Breast epithelium (tissue), 4 donors: ENCODE results near the gene CLHC1. TPM values are rescaled to one million over a fixed set of nuclear protein-coding genes. Genes with fewer than 3 reads are reported as not detected.

Source experiments
- DNase-seq, 2 donors: peaks; one replicate each; pipeline ENCODE4 v3.0.0-alpha.2; 2019; ENCODE audit warnings: low spot score in 2 of 2
- H3K27ac ChIP-seq, 2 donors: fragments of 200-600 bp; sonication (generic) in 1 of 2; one replicate each; pipeline ENCODE4 v1.5.1; 2016 to 2019; ENCODE audit warnings: mild to moderate bottlenecking in 1 of 2
- H3K27me3 ChIP-seq, 2 donors: fragments of 200-600 bp; sonication (generic) in 1 of 2; one replicate each; pipeline versions ENCODE4 v1.5.1 to v1.6.0; 2017 to 2019; ENCODE audit warnings: control low read depth in 1 of 2, mild to moderate bottlenecking in 1 of 2
- H3K36me3 ChIP-seq: fragments of 200-600 bp; one replicate; pipeline ENCODE4 v1.5.1; 2019
- H3K4me1 ChIP-seq, 2 donors: fragments of 200-600 bp; sonication (generic); one replicate each; pipeline ENCODE4 v1.5.1; 2016 to 2019; ENCODE audit warnings: control low read depth in 1 of 2
- H3K4me3 ChIP-seq, 3 donors: fragments of 200-600 bp; sonication (generic); 1 replicate in 2 of 3; 2 replicates in 1 of 3; pipeline ENCODE4 v1.5.1; 2016 to 2019; ENCODE audit warnings: mild to moderate bottlenecking in 3 of 3, moderate library complexity in 2 of 3
- H3K9me3 ChIP-seq, 2 donors: fragments of 200-600 bp; sonication (generic) in 1 of 2; one replicate each; pipeline ENCODE4 v1.5.1; 2016 to 2019; ENCODE audit warnings: control low read depth in 1 of 2
- CTCF ChIP-seq, 3 donors: fragments of 450-650 bp; IDR thresholded peaks; one replicate each; pipeline ENCODE4 v1.5.1; 2016 to 2017; ENCODE audit warnings: antibody characterized with exemption in 3 of 3, mild to moderate bottlenecking in 3 of 3, moderate library complexity in 3 of 3
- POLR2A ChIP-seq: fragments of 450-650 bp; IDR thresholded peaks from one replicate; pipeline ENCODE4 v1.6.1; 2016; ENCODE audit warnings: antibody characterized with exemption, mild to moderate bottlenecking, moderate library complexity
- POLR2AphosphoS5 ChIP-seq, 3 donors: sonication (generic); formaldehyde crosslinking; IDR thresholded peaks; one replicate each; pipeline ENCODE4 v1.6.1; 2017; ENCODE audit warnings: antibody characterized with exemption in 3 of 3
- intact Hi-C: fragments of 100-400 bp; cut with DNase I; formaldehyde crosslinking; loops from one replicate; pipeline ENCODE4 v1.15.1; 2023; ENCODE audit warnings: low total_unique reads
- total RNA-seq, 3 donors: library from RNA; depleted of rRNA; stranded (reverse); fragments of >200 nt; gene quantifications; one replicate each; pipeline ENCODE4 v1.1.0, GENCODE V29; 2016

Gene CLHC1
- total RNA-seq, 3 donors from 2014 or later: 3.5 to 20.8 (median 17.7) TPM

DNA sequence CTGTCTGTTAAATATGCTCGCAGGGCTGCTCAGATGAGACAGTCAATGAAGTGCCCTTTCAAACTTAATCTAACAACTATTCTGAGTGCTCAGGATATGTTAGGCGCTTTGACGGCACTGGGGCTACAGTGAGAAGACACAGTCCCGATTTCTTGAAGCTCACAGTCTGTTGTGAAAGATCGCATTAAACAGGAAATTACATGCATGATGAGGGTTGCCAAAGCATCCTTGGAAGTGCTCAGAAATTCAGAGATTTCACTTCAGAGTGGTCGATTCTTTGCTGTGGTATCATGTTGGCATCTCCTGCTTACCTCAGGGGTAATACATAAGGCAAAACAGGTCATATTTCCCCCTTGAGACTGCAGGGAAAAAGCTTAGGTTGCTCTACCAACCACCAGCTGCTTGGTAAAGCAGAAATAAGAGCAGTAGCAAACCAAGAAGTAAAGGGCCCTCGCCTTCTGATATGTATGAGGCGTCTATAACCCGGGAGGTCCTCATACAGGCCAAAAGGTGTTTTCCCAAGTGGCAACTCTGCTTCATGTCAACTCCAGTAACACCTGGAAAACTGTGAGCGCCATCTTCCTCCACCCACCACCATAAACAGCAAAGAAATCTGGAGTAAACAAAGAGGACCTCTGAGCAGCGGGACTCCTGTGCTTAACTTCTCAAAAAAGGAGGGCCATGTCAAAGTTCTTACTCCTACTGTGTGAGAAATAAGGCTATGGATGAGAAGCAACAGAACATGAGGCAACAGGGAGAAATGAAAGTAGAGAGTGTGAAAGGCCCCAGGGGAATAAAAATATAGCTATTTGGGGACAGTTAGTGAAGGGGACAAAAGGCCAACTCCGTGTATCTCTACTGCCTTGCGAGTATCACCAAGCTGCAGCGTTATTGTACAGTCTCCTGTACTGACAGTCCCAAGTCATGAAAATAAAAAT is 79.3 kb downstream of the CLHC1 start:
- intact Hi-C loops: no loop called here
- DNase-seq: no peak
- H3K27me3 ChIP-seq: no peaks in the 10 kb centered on the region
- H3K9me3 ChIP-seq: no peaks in the 10 kb centered on the region
- TF ChIP-seq POLR2AphosphoS5 (IDR thresholded peaks at IDR 0.05) (no peak), POLR2A (no peak), CTCF (IDR thresholded peaks at IDR 0.05) (no peak)
- no peaks in the 10 kb centered on the region for H3K36me3 ChIP-seq
- H3K4me1 ChIP-seq: peaks cover 0 to 10% of the 10 kb centered on the region in 2 donors
- H3K27ac ChIP-seq: peak overlapping the region; percentile 54 to 80
- no peak overlapping the region for H3K4me3 ChIP-seq

DNA sequence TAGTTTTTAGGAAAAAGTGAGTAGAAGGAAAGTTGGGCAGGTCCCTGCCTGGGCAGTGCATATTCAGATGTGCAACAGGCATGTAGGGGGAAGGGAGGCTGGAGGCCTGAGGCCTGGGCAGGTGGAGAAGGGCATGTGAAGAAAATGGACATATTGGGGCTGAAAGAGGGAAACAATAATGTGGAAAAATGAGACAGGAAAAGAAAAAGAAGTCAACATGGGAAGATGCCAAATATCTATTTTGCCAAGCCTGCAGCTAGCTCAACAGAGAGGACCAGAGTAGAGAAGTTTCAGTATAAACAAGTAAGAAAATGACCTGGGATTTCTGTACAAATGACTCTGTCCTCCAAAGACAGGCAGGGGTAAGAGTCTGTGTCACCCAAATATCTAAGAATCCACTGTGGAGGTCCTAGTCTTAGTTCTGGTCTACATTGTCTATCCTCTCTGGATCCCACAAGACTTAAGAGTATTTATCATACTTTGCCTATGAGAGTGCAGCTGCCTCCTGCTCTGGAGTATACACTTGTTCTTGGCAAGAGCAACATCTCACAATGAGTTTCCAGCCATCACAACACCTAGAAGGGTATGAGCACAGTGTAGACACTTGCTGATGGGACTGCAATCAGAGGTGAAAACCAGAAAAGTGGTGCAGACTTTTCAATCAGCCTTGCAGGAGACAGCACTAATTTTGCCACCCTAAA is 80.2 kb downstream of the CLHC1 start:
- Histone ChIP-seq H3K4me3 (no peak overlapping the region), H3K4me1 (peaks cover 0 to 10% of the 10 kb centered on the region in 2 donors), H3K27ac (peak overlapping the region; percentile 54 to 80), H3K36me3 (no peaks in the 10 kb centered on the region), H3K27me3 (no peaks in the 10 kb centered on the region), H3K9me3 (no peaks in the 10 kb centered on the region)
- TF ChIP-seq POLR2AphosphoS5 (IDR thresholded peaks at IDR 0.05) (no peak), POLR2A (no peak), CTCF (IDR thresholded peaks at IDR 0.05) (no peak)
- DNase-seq: no peak
- intact Hi-C loops: no loop called here

DNA sequence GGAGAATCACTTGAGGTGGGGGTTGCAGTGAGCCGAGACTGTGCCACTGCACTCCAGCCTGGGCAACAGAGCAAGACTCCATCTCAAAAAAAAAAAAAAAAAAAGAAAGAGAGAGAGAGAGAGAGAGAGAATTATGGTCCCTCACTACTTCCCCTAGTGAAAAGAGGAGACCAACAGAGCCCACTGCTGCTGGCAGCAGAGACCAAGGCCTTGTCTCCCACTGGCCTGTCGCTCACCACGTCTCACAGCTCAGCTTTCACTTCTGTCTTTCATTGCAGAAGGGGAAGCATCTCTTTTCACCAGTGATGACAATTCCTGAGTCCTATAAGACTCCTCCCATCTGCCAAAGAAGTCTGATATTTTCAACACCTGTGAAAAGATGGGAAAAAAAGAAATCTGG is 81.3 kb downstream of the CLHC1 start:
- Histone ChIP-seq H3K9me3 (no peaks in the 10 kb centered on the region), H3K4me3 (no peak overlapping the region), H3K4me1 (peaks cover 0 to 10% of the 10 kb centered on the region in 2 donors), H3K27ac (no peak overlapping the region), H3K27me3 (no peaks in the 10 kb centered on the region), H3K36me3 (no peaks in the 10 kb centered on the region)
- intact Hi-C loops: no loop called here
- no peak for DNase-seq
- no peak for TF ChIP-seq CTCF (IDR thresholded peaks at IDR 0.05)

GRCh38 chr2:55148269-55148668 is 83.8 kb downstream of the CLHC1 start:
- no peaks in the 10 kb centered on the region for H3K4me1 ChIP-seq
- TF ChIP-seq CTCF (IDR thresholded peaks at IDR 0.05) (no peak), POLR2AphosphoS5 (IDR thresholded peaks at IDR 0.05) (no peak), POLR2A (no peak)
- no peaks in the 10 kb centered on the region for H3K36me3 ChIP-seq
- DNase-seq: no peak
- intact Hi-C loops: no loop called here
- no peak overlapping the region for H3K27ac ChIP-seq
- H3K27me3 ChIP-seq: no peaks in the 10 kb centered on the region
- H3K9me3 ChIP-seq: no peaks in the 10 kb centered on the region
- no peak overlapping the region for H3K4me3 ChIP-seq

DNA sequence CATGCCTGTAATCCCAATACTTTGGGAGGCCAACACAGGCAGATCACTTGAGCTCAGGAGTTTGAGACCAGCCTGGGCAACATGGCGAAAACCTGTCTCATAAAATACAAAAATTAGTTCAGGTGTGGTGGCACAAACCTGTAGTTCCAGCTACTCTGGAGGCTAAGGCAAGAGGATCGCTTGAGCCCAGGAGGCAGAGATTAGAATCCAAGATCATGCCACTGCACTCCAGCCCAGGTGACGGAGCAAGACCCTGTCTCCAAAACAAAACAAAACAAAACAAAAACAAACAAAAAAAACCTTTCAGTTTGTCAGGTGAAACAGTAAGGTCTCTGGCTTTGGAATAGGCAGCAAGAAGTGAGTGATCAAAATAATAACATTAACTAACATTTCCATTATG is 84.6 kb downstream of the CLHC1 start:
- H3K36me3 ChIP-seq: no peaks in the 10 kb centered on the region
- intact Hi-C loops: no loop called here
- no peak for TF ChIP-seq POLR2A
- no peak for DNase-seq
- H3K4me3 ChIP-seq: no peak overlapping the region
- H3K27me3 ChIP-seq: no peaks in the 10 kb centered on the region
- H3K4me1 ChIP-seq: no peaks in the 10 kb centered on the region
- H3K9me3 ChIP-seq: no peaks in the 10 kb centered on the region
- no peak overlapping the region for H3K27ac ChIP-seq
